CD4-positive, alpha-beta T cell treated with Interleukin-21 for 1 hour (primary cell): ENCODE results near the gene TMEM203.
A peak's percentile ranks its signal among the peaks of the same experiment; 100 is the strongest.
"Not testable (repeated sequence)": the region's sequence is repeated elsewhere in the genome, so short reads cannot be mapped to it uniquely, and the experiment has no call there.

Experiments used
- DNase-seq: peaks from one replicate; pipeline ENCODE4 v3.0.0-alpha.2; 2020

Gene TMEM203

DNA sequence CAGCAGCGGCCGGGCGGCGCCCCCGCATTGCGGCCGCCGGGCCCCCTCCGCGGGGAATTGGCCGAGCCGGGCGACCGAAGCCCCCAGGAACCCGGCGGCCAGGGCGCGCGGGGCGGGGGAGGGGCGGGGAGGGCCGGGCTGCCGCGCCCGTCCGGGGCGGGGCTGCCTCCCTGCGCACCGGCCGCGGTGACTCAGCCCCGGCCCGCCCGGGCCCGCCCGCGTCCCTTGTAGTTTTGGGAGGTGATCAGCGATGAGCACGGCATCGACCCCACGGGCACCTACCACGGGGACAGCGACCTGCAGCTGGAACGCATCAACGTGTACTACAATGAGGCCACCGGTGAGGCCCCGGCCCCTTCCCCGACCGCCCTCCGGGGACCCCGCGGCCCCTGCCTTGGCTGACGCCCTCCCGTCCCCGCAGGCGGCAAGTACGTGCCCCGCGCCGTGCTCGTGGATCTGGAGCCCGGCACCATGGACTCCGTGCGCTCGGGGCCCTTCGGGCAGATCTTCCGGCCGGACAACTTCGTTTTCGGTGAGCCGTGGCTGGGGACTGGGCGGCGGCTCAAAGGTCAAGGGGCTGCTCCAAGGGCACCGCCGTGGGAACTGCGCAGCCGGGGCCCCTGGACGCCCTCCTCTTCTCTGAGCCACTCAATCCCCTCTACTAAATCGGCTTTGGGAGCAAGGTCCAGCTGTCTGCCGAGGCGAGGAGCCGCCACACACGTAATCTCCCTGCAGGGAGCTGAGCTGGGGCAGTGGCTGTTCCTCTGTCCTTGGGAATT is 36.2 kb upstream of the TMEM203 start:
- peak; percentile 65 for DNase-seq

- peak; percentile 100 for DNase-seq
Measured at GRCh38 chr9:137240841-137241489, 35.5 kb upstream of the TMEM203 start, which contains the start of gene TUBB4B. Gene TUBB4B, plus strand, starts transcription at chr9:137241287. Its CDS starts 74 bp downstream, at chr9:137241361.

GRCh38 chr9:137240318-137240840 is 34.9 kb upstream of the TMEM203 start:
- peak; percentile 79 for DNase-seq

DNA sequence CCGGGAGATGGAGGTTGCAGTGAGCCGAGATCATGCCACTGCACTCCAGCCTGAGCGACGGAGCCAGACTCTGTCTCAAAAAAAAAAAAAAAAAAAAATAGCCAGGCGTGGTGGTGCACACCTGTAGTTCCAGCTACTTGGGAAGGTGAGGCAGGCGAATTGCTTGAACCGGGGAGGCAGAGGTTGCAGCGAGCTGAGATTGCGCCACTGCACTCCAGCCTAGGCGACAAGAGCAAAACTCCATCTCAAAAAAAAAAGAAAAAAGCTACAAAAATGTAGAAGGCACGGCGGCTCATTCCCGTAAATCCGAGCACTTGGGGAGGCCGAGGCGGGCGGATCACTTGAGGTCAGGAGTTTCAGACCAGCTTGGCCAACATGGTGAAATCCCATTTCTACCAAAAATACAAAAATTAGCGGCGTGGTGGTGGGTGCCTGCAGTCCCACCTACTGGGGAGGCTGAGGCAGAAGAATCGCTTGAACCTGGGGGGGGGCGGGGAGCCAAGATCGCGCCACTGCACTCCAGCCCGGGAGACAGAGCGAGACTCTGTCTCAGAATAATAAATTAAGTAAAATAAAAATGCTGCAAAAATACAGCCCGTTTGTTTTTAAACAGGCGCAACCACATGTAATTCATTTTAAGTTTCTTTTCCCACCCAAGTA is 34.2 kb upstream of the TMEM203 start:
- DNase-seq: not testable (repeated sequence)

GRCh38 chr9:137237759-137238726 is 32.6 kb upstream of the TMEM203 start:
- no peak for DNase-seq

DNA sequence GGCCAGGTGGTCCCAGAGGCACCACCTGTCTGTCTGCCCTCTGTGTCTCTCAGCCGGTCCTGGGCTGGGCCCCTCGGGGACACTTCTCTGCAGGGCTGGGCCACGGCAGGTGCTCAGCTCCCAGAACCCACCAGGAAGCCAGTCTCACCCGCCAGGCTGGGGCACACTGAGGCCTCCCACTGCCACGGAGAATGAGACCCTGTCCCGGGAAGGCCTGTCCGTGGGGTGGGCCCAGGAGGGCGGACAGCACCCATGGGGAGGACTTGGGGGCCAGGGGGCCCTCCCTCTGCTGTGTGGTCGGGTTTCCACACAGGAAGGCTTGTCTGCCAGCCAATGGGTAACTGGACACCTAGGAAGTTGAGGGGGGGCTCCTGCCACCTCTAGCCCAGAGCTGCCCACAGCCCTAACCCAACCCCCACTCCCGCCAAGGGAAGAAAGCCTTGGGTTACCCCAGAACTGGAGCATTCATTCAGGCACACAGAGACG is 31.5 kb upstream of the TMEM203 start:
- DNase-seq: no peak

- DNase-seq: peak; percentile 90
Measured at GRCh38 chr9:137236238-137236935, 30.9 kb upstream of the TMEM203 start.

GRCh38 chr9:137235424-137236237 is 30.2 kb upstream of the TMEM203 start:
- DNase-seq: no peak

DNA sequence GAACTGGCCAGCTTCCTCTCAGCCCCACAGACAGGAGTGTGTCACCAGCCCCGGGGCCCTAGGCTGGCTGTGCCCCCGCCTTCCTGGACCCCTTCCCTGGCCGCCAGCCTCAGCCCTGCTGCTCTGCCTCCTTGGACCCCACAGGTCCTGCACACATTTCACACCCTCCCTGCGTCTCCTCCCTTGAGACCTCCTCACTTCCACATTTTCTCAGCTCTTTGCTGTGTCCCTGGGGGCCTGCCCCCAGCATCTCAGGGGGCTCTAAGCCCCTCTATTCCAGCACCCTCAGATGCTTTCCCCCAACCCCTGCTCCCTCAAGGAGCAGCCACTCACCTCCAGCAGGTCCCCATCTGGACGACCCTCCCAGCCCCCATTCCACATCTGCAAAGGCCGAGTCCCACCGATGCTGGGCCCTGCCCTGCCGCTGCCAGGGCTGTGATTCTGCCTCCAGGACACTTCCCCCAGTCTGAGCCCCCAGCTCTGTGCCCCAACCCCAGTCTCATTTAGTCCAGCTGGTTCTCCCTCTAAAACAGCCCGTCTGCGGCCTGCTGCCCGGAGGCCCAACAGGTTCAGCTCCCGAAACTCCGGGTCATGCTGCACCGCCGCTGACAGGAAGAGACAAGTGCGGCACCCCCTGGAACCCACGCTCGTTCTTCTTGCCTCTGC is 29.4 kb upstream of the TMEM203 start:
- DNase-seq: no peak

DNA sequence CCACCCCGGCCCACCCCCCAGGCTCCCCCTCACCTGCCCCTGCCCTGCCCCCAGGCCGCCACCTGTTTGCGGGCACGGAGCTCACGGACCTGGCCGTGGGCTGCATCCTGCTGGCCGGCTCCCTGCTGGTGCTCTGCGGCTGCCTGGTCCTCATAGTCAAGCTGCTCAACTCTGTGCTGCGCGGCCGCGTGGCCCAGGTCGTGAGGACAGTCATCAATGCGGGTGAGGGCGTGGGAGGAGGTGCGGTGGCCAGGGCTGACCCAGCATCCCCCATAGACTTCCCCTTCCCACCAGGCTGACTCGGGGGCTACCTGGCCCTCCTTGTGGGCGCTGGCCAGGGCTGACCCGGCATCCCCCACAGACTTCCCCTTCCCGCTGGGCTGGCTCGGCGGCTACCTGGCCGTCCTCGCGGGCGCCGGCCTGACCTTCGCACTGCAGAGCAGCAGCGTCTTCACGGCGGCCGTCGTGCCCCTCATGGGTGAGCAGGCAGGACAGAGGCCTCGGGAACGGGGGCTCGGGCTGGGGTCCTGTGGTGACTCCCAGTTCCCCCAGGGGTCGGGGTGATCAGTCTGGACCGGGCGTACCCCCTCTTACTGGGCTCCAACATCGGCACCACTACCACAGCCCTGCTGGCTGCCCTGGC is 28.7 kb upstream of the TMEM203 start:
- DNase-seq: no peak

GRCh38 chr9:137233143-137233980 is 27.9 kb upstream of the TMEM203 start:
- DNase-seq: no peak

DNA sequence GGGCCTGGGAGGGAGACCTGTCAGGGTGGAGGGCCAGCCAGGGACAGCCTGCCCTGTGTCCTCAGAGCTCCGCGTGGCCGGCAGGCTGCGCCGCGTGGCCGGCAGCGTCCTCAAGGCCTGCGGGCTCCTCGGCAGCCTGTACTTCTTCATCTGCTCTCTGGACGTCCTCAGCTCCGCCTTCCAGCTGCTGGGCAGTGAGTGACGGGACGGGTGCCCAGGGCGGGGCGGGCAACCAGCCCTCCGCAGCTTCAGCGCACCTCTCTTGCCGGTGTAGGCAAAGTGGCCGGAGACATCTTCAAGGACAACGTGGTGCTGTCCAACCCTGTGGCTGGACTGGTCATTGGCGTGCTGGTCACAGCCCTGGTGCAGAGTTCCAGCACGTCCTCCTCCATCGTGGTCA is 27.1 kb upstream of the TMEM203 start:
- no peak for DNase-seq

DNA sequence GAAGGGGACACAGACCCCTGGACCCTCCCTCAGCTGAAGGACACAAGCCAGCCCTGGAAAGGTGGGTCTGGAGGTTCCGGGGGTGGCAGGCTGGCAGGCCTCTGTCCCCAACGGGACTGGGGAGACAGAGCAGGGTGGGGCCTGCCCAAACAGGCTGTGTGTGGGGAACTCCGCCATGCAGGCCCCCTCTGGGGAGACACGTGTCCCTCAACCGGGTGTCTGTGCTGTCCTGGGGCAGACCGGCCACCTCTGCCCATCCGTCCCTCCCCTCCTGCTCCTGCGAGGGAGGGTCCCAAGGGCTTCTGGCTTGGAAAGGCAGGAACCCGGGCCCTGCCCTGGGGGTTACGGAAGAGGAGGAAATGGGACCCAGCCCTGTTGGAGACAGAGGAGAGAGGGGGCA is 26.7 kb upstream of the TMEM203 start:
- no peak for DNase-seq

DNA sequence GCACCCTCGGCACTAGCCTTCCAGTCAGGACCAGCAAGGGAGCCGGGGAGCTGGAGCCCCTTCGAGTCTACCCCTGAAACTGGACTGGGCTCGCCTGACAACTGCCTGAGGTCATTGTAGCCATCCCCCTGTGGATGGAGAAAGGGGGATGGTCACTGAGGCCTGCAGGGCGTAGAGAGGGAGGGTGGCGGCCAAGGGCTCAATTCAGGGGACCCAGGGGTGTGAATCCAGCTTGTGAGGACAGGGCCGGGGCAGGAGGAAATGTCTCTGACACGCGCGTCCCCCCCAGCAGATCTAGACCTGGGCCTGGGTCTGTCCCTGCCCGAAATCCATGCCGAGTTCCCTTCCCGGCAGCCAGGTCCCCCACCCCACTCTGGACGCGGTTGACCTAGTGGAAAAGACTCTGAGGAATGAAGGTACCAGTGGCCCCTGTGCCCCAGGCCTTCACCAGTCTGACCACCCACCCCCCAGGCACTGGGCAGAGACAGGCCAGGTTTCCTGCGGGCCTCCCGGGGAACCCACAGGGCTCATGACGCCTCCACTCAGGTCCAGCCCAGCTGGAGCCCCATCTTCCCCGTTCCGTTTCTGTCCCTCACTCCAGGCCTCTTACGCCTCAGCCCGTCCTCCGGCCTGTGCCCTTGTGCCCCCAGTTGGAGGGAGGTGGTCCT is 26.1 kb upstream of the TMEM203 start:
- DNase-seq: no peak

DNA sequence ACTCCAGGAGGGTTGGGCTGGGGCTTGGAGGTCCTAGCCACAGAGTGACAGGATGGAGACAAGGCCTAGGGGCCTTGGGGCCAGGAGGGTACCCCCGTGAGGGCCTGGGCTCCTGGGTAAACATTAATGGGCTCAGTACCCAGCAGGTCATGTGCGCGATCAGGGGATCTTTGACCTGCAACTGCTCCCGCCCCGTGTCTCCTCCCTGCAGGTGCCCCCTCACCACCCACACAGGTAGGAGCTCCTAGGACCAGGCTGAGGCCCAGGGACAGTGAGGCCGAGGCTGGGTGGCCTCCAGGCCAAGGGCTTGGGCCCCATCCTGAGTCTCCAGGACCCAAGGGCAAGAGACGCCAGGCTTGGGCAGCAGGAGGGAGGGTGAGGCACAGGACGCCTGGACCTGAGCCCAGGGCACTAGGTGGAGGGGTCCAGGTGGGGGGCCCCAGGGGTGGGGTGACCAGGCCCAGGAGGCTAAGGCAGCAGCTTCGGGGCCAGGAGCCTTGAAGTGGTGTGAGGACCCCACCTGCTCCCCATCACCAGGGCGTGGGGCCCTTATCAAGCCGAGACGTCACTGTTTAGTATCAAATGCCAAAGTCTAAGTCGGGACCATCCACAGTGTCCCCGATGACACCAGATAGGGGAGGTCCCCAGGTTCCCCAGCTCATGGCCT is 25.4 kb upstream of the TMEM203 start, which contains the start of gene SLC34A3:
SLC34A3 (plus strand) TSS at position 197 of the 667 bp plus-strand sequence. CDS start 802 bp downstream, outside the sequence.
- no peak for DNase-seq

DNA sequence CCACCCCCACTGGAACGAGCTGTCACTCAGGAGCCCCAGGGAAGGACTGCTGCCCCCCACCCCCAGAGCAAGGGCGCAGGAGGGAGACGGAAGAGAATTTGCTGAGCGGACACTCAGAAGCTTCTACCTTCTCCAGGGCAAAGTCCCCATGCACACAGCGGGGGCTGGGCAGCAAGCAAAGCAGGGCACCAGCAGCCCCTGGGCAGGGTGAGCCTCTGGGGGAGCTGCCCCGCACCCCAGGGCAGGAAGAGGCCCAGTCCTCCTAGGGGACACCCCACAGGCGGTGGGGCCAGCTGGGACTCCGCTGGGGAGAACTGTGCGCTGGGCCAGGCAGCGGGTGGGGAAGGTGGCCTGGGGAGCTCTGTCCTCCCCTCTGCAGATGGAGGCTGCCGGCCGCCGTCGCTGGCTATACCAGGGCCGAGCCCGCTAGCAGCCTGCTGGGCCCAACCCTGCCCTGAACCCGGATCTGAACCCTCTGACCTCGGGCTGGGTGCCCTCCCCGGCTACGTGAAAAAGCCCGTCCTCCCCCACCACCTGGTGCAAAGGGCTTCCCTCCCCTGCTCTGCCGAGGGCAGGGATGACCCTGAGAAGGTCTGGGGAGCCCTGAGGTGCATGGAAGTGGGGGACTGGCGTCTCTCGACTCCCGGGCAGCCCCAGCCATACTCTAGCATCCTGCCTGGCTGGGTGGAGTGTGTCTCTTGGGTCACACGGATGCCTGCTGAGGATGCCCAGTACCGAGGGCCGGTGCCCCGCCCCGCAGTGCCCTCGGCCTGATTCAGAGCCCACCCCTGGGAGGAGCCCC is 24.7 kb upstream of the TMEM203 start:
- no peak for DNase-seq
